HepG2 (cell line): ENCODE measurements around the gene TMEM120A. TPM values are rescaled to one million over a fixed set of nuclear protein-coding genes. Genes with fewer than 3 reads are reported as not detected.

ENCODE experiments used
- CC2D1A ChIP-seq: sonication (generic); formaldehyde crosslinking; IDR thresholded peaks from 2 replicates; pipeline ENCODE4 v1.8.1; 2023; ENCODE audit warnings: mild to moderate bottlenecking, missing genetic modification reagents
- CHD4 ChIP-seq: fragments of 200-600 bp; sonication (generic); IDR thresholded peaks from 2 replicates; pipeline ENCODE4 v1.7.0; 2017; ENCODE audit warnings: mild to moderate bottlenecking, low read length, borderline replicate concordance
- FOXK2 ChIP-seq: fragments of 450-650 bp; IDR thresholded peaks from 2 replicates; pipeline ENCODE4 v1.6.1; 2016
- MAFK ChIP-seq, 2 experiments: IDR thresholded peaks in 1 of 2; conservative IDR thresholded peaks in 1 of 2; 2 replicates each; pipeline ENCODE4 v1.6.1; 2011; ENCODE audit warnings: improper control_type of control experiment in 2 of 2, low read length in 2 of 2
- MEF2D ChIP-seq: sonication (generic); formaldehyde crosslinking; IDR thresholded peaks from 2 replicates; pipeline ENCODE4 v1.5.1; 2020; ENCODE audit warnings: mild to moderate bottlenecking, missing genetic modification reagents
- NCOA5 ChIP-seq: sonication (generic); formaldehyde crosslinking; IDR thresholded peaks from 2 replicates; pipeline ENCODE4 v1.4.0; 2020; ENCODE audit warnings: missing genetic modification reagents
- NFE2L2 ChIP-seq: fragments of 150-350 bp; IDR thresholded peaks from 2 replicates; pipeline ENCODE4 v1.6.1; 2014; ENCODE audit warnings: low read length
- NR2F6 ChIP-seq, 2 experiments: IDR thresholded peaks; 2 replicates each; pipeline ENCODE4 v1.6.1; 2016; ENCODE audit warnings: antibody characterized with exemption in 1 of 2, mild to moderate bottlenecking in 1 of 2
- PAF1 ChIP-seq: IDR thresholded peaks from 2 replicates; pipeline ENCODE4 v1.6.1; 2016; ENCODE audit warnings: missing genetic modification reagents, missing compliant biosample characterization
- PITX1 ChIP-seq: sonication (generic); formaldehyde crosslinking; IDR thresholded peaks from 2 replicates; pipeline ENCODE4 v1.5.1; 2020; ENCODE audit warnings: mild to moderate bottlenecking, missing genetic modification reagents
- RBM22 ChIP-seq: fragments of 200-400 bp; formaldehyde crosslinking; optimal IDR thresholded peaks from 2 replicates; pipeline ENCODE3; 2017; ENCODE audit warnings: mild to moderate bottlenecking, low read length, moderate library complexity
- SOX13 ChIP-seq, 3 experiments: fragments of 450-650 bp in 1 of 3; sonication (generic) in 1 of 3; formaldehyde crosslinking in 1 of 3; IDR thresholded peaks in 2 of 3; conservative IDR thresholded peaks in 1 of 3; 2 replicates each; pipeline versions ENCODE4 v1.5.0 to v1.6.1; 2016 to 2020; ENCODE audit warnings: antibody characterized with exemption in 1 of 3, mild to moderate bottlenecking in 1 of 3, missing compliant biosample characterization in 1 of 3, missing genetic modification reagents in 1 of 3, moderate library complexity in 1 of 3
- SSRP1 ChIP-seq: IDR thresholded peaks from 2 replicates; pipeline ENCODE4 v1.6.1; 2016; ENCODE audit warnings: control low read depth
- ZNF253 ChIP-seq: sonication (generic); formaldehyde crosslinking; IDR thresholded peaks from 2 replicates; pipeline ENCODE4 v1.8.0; 2022; ENCODE audit warnings: mild to moderate bottlenecking, missing genetic modification reagents, borderline replicate concordance
- ZNF572 ChIP-seq: sonication (generic); formaldehyde crosslinking; IDR thresholded peaks from 2 replicates; pipeline ENCODE4 v1.5.1; 2020; ENCODE audit warnings: mild to moderate bottlenecking, missing genetic modification reagents
- ZNF790 ChIP-seq: sonication (generic); formaldehyde crosslinking; IDR thresholded peaks from 2 replicates; pipeline ENCODE4 v1.8.0; 2022; ENCODE audit warnings: missing genetic modification reagents, mild to moderate bottlenecking, borderline replicate concordance
- ZNF792 ChIP-seq: IDR thresholded peaks from 2 replicates; pipeline ENCODE4 v1.6.1; 2016
- polyA plus RNA-seq, 8 experiments: library from polyadenylated mRNA; depleted of rRNA in 3 of 8; stranded (reverse) in 7 of 8; unstranded in 1 of 8; fragments of >200 nt; fragmentation: Illumina TruSeq in 4 of 8; extraction: Trizol in 4 of 8; gene quantifications; 2 replicates each; pipeline versions ENCODE4 v1.2.1 to v1.2.3, GENCODE V29; 2011 to 2016; ENCODE audit warnings: low read depth in 4 of 8, missing spikeins in 1 of 8, mixed read lengths in 1 of 8; ENCODE audit not compliant: insufficient read depth in 1 of 8
- total RNA-seq, 5 experiments: library from RNA; depleted of rRNA; stranded (reverse); fragments of >200 nt; fragmentation: Illumina TruSeq; extraction: Trizol; gene quantifications; 2 replicates each; pipeline ENCODE4 v1.2.3, GENCODE V29; 2016; ENCODE audit warnings: low read depth in 1 of 5
- TF ChIP-seq, protein P1 (sequence below), 2 experiments: fragments of 450-650 bp in 1 of 2; sonication (generic) in 1 of 2; formaldehyde crosslinking; IDR thresholded peaks; 2 replicates each; pipeline versions ENCODE4 v1.5.0 to v1.8.0; 2020 to 2022; ENCODE audit warnings: mild to moderate bottlenecking in 1 of 2, missing genetic modification reagents in 1 of 2
- TF ChIP-seq, protein P2 (sequence below): sonication (generic); formaldehyde crosslinking; IDR thresholded peaks from 2 replicates; pipeline ENCODE4 v1.4.0; 2020; ENCODE audit warnings: missing genetic modification reagents, mild to moderate bottlenecking, borderline replicate concordance
- TF ChIP-seq, protein P3 (sequence below): sonication (generic); formaldehyde crosslinking; IDR thresholded peaks from 2 replicates; pipeline ENCODE4 v1.8.0; 2023; ENCODE audit warnings: mild to moderate bottlenecking, missing genetic modification reagents
- TF ChIP-seq, protein P4 (sequence below): sonication (generic); formaldehyde crosslinking; IDR thresholded peaks from 2 replicates; pipeline ENCODE4 v1.4.0; 2020; ENCODE audit warnings: mild to moderate bottlenecking, missing genetic modification reagents
- TF ChIP-seq, protein P5 (sequence below): sonication (generic); formaldehyde crosslinking; IDR thresholded peaks from 2 replicates; pipeline ENCODE4 v1.9.0; 2022; ENCODE audit warnings: missing genetic modification reagents, mild to moderate bottlenecking, borderline replicate concordance

Gene TMEM120A
- total and polyA plus RNA-seq, 2 of the 13 experiments (the other 11 are each of a cell fraction or from before 2014, with no cell fraction given) = 40.3 to 102 TPM

DNA sequence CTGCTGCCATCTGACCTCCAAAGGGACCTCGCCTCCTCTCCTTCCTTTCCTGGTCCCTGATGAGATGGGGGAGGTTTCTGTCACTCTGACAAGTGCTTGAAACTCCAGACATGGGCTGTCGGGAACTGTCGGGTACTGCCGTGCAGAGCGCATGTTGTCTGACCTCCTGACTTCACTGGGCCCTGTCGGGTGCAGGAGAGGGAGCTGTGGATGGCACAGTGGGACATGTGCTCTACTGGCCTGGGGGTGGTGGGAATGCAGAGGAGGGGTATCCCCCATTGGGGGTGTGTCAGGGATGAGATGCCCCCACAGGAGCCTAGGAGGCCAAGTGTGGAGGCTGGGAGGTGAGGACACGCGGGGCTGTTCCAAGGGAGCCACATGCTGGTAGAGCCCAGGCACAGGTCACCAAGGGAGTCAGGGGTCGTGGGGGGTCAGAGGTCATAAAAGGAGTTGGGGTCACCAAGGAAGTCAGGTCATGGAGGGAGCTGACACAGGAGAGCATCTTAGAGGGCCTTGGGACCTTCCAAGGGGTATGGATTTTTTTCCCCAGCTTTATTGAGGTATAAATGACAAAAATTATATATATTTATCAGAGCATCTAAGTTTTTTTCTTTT lies 30.9 kb downstream of the TMEM120A start (continued):
- no peak for TF ChIP-seq ZNF253 (CRISPR knock-in tag)
- TF ChIP-seq PITX1 (CRISPR knock-in tag) = no peak
- no peak for TF ChIP-seq SOX13 (IDR thresholded peaks at IDR 0.05)
- no peak for TF ChIP-seq SOX13 (CRISPR knock-in tag; conservative IDR thresholded peaks at IDR 0.05 in 1 of 2, IDR thresholded peaks at IDR 0.05 in 1 of 2)
- no peak for TF ChIP-seq ZNF790 (CRISPR knock-in tag)
- TF ChIP-seq, protein P1, sequence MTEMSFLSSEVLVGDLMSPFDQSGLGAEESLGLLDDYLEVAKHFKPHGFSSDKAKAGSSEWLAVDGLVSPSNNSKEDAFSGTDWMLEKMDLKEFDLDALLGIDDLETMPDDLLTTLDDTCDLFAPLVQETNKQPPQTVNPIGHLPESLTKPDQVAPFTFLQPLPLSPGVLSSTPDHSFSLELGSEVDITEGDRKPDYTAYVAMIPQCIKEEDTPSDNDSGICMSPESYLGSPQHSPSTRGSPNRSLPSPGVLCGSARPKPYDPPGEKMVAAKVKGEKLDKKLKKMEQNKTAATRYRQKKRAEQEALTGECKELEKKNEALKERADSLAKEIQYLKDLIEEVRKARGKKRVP (CRISPR knock-in tag; IDR thresholded peaks at IDR 0.05) = no peak
- TF ChIP-seq, protein P2, sequence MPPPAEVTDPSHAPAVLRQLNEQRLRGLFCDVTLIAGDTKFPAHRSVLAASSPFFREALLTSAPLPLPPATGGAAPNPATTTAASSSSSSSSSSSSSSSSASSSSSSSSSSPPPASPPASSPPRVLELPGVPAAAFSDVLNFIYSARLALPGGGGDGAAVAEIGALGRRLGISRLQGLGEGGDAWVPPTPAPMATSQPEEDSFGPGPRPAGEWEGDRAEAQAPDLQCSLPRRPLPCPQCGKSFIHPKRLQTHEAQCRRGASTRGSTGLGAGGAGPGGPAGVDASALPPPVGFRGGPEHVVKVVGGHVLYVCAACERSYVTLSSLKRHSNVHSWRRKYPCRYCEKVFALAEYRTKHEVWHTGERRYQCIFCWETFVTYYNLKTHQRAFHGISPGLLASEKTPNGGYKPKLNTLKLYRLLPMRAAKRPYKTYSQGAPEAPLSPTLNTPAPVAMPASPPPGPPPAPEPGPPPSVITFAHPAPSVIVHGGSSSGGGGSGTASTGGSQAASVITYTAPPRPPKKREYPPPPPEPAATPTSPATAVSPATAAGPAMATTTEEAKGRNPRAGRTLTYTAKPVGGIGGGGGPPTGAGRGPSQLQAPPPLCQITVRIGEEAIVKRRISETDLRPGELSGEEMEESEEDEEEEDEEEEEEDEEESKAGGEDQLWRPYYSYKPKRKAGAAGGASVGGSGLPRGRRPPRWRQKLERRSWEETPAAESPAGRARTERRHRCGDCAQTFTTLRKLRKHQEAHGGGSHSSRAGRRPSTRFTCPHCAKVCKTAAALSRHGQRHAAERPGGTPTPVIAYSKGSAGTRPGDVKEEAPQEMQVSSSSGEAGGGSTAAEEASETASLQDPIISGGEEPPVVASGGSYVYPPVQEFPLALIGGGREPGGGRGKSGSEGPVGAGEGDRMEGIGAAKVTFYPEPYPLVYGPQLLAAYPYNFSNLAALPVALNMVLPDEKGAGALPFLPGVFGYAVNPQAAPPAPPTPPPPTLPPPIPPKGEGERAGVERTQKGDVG = 0 out of 2 replicates have a peak, but pooled peaks have one; percentile 1
- TF ChIP-seq SSRP1 (CRISPR knock-in tag) = 0 out of 2 replicates have a peak, but pooled peaks have one; percentile 17
- no peak for TF ChIP-seq FOXK2
- TF ChIP-seq, protein P3, sequence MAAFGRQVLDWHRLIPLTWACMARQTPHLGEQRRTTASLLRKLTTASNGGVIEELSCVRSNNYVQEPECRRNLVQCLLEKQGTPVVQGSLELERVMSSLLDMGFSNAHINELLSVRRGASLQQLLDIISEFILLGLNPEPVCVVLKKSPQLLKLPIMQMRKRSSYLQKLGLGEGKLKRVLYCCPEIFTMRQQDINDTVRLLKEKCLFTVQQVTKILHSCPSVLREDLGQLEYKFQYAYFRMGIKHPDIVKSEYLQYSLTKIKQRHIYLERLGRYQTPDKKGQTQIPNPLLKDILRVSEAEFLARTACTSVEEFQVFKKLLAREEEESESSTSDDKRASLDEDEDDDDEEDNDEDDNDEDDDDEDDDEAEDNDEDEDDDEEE (CRISPR knock-in tag) = no peak
- TF ChIP-seq RBM22 = peak; percentile 70
- TF ChIP-seq ZNF792 (CRISPR knock-in tag) = no peak
- no peak for TF ChIP-seq MEF2D (CRISPR knock-in tag)
- TF ChIP-seq NFE2L2 = no peak
- TF ChIP-seq, protein P4, sequence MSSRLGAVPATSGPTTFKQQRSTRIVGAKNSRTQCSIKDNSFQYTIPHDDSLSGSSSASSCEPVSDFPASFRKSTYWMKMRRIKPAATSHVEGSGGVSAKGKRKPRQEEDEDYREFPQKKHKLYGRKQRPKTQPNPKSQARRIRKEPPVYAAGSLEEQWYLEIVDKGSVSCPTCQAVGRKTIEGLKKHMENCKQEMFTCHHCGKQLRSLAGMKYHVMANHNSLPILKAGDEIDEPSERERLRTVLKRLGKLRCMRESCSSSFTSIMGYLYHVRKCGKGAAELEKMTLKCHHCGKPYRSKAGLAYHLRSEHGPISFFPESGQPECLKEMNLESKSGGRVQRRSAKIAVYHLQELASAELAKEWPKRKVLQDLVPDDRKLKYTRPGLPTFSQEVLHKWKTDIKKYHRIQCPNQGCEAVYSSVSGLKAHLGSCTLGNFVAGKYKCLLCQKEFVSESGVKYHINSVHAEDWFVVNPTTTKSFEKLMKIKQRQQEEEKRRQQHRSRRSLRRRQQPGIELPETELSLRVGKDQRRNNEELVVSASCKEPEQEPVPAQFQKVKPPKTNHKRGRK (CRISPR knock-in tag) = 0 out of 2 replicates have a peak, but pooled peaks have one; percentile 31
- TF ChIP-seq MAFK (conservative IDR thresholded peaks at IDR 0.05 in 1 of 2, IDR thresholded peaks at IDR 0.05 in 1 of 2; ENCODE audit: low read length in 2 of 2) = no peak
- TF ChIP-seq NCOA5 (CRISPR knock-in tag) = no peak
- no peak for TF ChIP-seq PAF1 (CRISPR knock-in tag)
- no peak for TF ChIP-seq CC2D1A (CRISPR knock-in tag)
- TF ChIP-seq CHD4 = no peak
- no peak for TF ChIP-seq ZNF572 (CRISPR knock-in tag)
- peak; percentile 19; the same call in 1 of the 2 replicates for TF ChIP-seq NR2F6 (IDR thresholded peaks at IDR 0.05)
- TF ChIP-seq NR2F6 (CRISPR knock-in tag; IDR thresholded peaks at IDR 0.05) = no peak
- TF ChIP-seq, protein P5, sequence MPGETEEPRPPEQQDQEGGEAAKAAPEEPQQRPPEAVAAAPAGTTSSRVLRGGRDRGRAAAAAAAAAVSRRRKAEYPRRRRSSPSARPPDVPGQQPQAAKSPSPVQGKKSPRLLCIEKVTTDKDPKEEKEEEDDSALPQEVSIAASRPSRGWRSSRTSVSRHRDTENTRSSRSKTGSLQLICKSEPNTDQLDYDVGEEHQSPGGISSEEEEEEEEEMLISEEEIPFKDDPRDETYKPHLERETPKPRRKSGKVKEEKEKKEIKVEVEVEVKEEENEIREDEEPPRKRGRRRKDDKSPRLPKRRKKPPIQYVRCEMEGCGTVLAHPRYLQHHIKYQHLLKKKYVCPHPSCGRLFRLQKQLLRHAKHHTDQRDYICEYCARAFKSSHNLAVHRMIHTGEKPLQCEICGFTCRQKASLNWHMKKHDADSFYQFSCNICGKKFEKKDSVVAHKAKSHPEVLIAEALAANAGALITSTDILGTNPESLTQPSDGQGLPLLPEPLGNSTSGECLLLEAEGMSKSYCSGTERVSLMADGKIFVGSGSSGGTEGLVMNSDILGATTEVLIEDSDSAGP = peak; percentile 33; the same call in 1 of the 2 replicates
